ENCODE results near the gene TASP1.

DNA sequence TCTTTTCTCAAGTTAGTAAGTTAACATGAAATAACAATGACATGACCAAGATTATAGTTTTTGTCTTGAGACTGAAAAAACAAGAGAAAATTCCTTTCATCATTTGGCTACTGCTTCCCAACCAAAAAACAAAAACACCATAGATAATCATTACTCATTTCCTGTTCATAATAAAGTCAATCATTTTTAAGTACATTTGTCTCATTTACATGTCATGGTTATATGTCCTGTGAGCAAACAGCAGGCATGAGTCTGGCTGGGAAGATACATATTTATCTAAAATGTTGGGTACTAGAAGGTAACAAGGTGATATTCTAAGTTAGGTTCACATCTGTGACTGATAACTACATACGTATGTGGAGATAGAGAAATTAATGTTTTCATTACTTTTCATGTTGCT lies 237.1 kb downstream of the TASP1 start:
- TF ChIP-seq, protein P1, sequence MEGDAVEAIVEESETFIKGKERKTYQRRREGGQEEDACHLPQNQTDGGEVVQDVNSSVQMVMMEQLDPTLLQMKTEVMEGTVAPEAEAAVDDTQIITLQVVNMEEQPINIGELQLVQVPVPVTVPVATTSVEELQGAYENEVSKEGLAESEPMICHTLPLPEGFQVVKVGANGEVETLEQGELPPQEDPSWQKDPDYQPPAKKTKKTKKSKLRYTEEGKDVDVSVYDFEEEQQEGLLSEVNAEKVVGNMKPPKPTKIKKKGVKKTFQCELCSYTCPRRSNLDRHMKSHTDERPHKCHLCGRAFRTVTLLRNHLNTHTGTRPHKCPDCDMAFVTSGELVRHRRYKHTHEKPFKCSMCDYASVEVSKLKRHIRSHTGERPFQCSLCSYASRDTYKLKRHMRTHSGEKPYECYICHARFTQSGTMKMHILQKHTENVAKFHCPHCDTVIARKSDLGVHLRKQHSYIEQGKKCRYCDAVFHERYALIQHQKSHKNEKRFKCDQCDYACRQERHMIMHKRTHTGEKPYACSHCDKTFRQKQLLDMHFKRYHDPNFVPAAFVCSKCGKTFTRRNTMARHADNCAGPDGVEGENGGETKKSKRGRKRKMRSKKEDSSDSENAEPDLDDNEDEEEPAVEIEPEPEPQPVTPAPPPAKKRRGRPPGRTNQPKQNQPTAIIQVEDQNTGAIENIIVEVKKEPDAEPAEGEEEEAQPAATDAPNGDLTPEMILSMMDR (IDR thresholded peaks at IDR 0.05; ENCODE audit: insufficient read depth, low read depth, low read length) = no peak
- TF ChIP-seq EZH2 (IDR thresholded peaks at IDR 0.05; ENCODE audit: insufficient read depth, low read length) = no peak
